Uterus (tissue), 4 donors: Measurements from ENCODE around the gene CYSTM1. TPM values are rescaled to one million over a fixed set of nuclear protein-coding genes. Genes with fewer than 3 reads are reported as not detected.
A peak's percentile ranks its signal among the peaks of the same experiment; 100 is the strongest.
"Not testable (repeated sequence)": the region's sequence is repeated elsewhere in the genome, so short reads cannot be mapped to it uniquely, and the experiment has no call there.

Source experiments
- DNase-seq, 2 donors: peaks; one replicate each; pipeline ENCODE4 v3.0.0-alpha.2; 2019 to 2020
- H3K27ac ChIP-seq, 2 donors: fragments of 200-600 bp; sonication (generic); 1 replicate in 1 of 2; 2 replicates in 1 of 2; pipeline ENCODE4 v1.5.1; 2016 to 2018
- H3K27me3 ChIP-seq, 2 donors: fragments of 200-600 bp; sonication (generic); one replicate each; pipeline ENCODE4 v1.5.1; 2018 to 2019; ENCODE audit warnings: control low read depth in 1 of 2
- H3K36me3 ChIP-seq, 2 donors: fragments of 200-600 bp; sonication (generic); one replicate each; pipeline ENCODE4 v1.5.1; 2019; ENCODE audit warnings: control low read depth in 1 of 2
- H3K4me1 ChIP-seq, 2 donors: fragments of 200-600 bp; sonication (generic); one replicate each; pipeline ENCODE4 v1.5.1; 2018 to 2019; ENCODE audit warnings: control low read depth in 1 of 2
- H3K4me3 ChIP-seq, 2 donors: fragments of 200-600 bp; sonication (generic); 1 replicate in 1 of 2; 2 replicates in 1 of 2; pipeline ENCODE4 v1.5.1; 2018 to 2019; ENCODE audit warnings: mild to moderate bottlenecking in 1 of 2
- H3K9me3 ChIP-seq, 2 donors: fragments of 200-600 bp; sonication (generic); one replicate each; pipeline ENCODE4 v1.5.1; 2019; ENCODE audit warnings: control low read depth in 1 of 2
- POLR2A ChIP-seq, 2 donors: fragments of 450-650 bp; IDR thresholded peaks; one replicate each; pipeline ENCODE4 v1.6.1; 2016; ENCODE audit warnings: antibody characterized with exemption in 2 of 2, mild to moderate bottlenecking in 1 of 2, moderate library complexity in 1 of 2
- intact Hi-C: fragments of 100-400 bp; cut with DNase I; formaldehyde crosslinking; loops from one replicate; pipeline ENCODE4 v1.15.1; 2023; ENCODE audit warnings: low total_unique reads
- total RNA-seq, 4 donors: library from RNA; depleted of rRNA in 3 of 4; stranded (reverse); fragments of >200 nt in 3 of 4; gene quantifications; one replicate each; pipeline versions ENCODE4 v1.1.0 to v1.2.4, GENCODE V29; 2014 to 2023
- TF ChIP-seq, protein P1 (sequence below), 4 experiments: fragments of 200-600 bp in 2 of 4; fragments of 450-650 bp in 2 of 4; sonication (generic) in 2 of 4; IDR thresholded peaks; one replicate each; pipeline ENCODE4 v1.5.1; 2016 to 2019; ENCODE audit warnings: antibody characterized with exemption in 4 of 4, mild to moderate bottlenecking in 2 of 4, moderate library complexity in 1 of 4
- donor health status: DM: yes; HTN: yes; CAD: no.

The CYSTM1 gene
- total RNA-seq, 4 donors from 2014 or later: 4.4 to 76.8 (median 45.3) TPM

DNA sequence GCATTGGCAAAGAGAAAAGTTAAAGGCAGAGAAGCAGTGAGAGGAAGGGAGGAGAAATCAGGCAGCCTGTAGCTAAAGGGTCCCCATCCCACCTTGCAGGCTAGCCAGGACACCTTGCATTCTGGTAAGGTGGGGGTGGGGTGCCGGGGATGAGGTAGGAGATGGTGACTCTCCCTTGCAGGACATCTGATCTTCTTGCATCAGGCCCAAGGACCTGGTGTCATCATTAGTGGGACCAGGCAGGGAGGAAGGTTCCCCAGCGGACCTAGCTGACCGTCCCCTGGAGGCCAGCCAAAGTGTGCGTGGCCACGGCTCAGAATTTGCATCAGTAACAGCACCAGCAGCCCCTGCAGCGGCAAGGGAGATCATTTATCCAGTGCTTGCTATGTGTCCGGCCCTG, 21.7 kb upstream of the CYSTM1 start:
- peaks cover 0 to 3% of the 10 kb centered on the region in 2 donors for H3K4me1 ChIP-seq
- H3K27ac ChIP-seq: no peak overlapping the region
- TF ChIP-seq, protein P1, sequence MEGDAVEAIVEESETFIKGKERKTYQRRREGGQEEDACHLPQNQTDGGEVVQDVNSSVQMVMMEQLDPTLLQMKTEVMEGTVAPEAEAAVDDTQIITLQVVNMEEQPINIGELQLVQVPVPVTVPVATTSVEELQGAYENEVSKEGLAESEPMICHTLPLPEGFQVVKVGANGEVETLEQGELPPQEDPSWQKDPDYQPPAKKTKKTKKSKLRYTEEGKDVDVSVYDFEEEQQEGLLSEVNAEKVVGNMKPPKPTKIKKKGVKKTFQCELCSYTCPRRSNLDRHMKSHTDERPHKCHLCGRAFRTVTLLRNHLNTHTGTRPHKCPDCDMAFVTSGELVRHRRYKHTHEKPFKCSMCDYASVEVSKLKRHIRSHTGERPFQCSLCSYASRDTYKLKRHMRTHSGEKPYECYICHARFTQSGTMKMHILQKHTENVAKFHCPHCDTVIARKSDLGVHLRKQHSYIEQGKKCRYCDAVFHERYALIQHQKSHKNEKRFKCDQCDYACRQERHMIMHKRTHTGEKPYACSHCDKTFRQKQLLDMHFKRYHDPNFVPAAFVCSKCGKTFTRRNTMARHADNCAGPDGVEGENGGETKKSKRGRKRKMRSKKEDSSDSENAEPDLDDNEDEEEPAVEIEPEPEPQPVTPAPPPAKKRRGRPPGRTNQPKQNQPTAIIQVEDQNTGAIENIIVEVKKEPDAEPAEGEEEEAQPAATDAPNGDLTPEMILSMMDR (IDR thresholded peaks at IDR 0.05): no peak
- no peak for TF ChIP-seq POLR2A (IDR thresholded peaks at IDR 0.05)
- H3K36me3 ChIP-seq: no peaks in the 10 kb centered on the region
- no peak for DNase-seq
- H3K4me3 ChIP-seq: no peak overlapping the region
- H3K27me3 ChIP-seq: no peaks in the 10 kb centered on the region
- intact Hi-C loops: loop anchor here (5.0 to 10.0 kb wide), 2 partner anchors 81 to 368 kb away; no protein-coding TSS in a partner anchor
- no peaks in the 10 kb centered on the region for H3K9me3 ChIP-seq

DNA sequence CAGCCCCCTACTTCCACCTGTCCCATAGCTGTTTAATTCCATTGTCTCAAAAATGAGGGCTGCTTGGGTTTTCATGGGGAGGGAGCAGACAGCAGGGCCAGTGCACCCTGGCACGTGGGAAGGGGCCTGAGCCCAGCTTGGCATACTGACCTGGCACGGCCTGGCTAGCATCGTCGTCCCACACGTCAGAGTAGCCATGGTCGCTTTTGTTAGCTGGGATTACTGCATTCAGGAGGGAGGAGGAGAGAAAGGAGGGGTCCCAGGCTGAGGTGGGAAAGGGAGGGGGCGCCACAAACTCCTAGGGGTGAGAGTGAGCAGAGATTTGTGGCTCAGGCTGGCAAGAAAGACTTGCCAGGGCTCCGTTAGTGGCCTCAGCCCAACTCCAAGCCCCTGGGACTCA, 21.1 kb upstream of the CYSTM1 start:
- no peaks in the 10 kb centered on the region for H3K27me3 ChIP-seq
- intact Hi-C loops: loop anchor here (5.0 to 10.0 kb wide), 2 partner anchors 82 to 369 kb away; no protein-coding TSS in a partner anchor
- no peaks in the 10 kb centered on the region for H3K9me3 ChIP-seq
- H3K36me3 ChIP-seq: no peaks in the 10 kb centered on the region
- H3K4me3 ChIP-seq: no peak overlapping the region
- no peak overlapping the region for H3K27ac ChIP-seq
- H3K4me1 ChIP-seq: peaks cover 0 to 3% of the 10 kb centered on the region in 2 donors
- TF ChIP-seq, protein P1 (IDR thresholded peaks at IDR 0.05): no peak
- TF ChIP-seq POLR2A (IDR thresholded peaks at IDR 0.05): no peak
- DNase-seq: no peak

DNA sequence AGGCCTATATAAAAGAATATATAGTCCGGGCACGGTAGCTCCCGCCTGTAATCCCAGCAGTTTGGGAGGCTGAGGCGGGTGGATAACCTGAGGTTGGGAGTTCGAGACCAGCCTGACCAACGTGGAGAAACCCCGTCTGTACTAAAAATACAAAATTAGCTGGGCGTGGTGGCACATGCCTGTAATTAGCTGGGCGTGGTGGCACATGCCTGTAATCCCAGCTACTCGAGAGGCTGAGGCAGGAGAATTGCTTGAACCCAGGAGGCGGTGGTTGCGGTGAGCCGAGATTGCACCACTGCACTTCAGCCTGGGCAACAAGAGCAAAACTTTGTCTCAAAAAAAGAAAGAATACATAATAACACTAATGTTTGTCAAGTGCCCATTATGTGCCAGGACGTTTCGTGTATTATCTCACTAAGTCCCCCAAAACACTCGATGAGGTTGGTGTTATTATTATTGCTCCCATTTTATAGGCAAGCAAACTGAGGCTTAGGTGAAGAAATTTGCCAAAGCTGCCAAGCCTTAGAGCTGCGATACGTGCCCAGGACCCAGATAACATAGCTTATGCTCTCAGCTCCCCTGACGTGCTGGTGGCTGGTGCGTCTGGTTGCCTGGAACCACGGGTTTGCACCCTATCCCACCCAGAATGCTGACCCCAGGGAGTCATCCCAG, 20.1 kb upstream of the CYSTM1 start:
- not testable (repeated sequence) for H3K4me1 ChIP-seq, H3K27me3 ChIP-seq, H3K27ac ChIP-seq, H3K4me3 ChIP-seq, DNase-seq, H3K9me3 ChIP-seq, H3K36me3 ChIP-seq
- intact Hi-C loops: loop anchor here (5.0 to 10.0 kb wide), 2 partner anchors 83 to 370 kb away; no protein-coding TSS in a partner anchor

DNA sequence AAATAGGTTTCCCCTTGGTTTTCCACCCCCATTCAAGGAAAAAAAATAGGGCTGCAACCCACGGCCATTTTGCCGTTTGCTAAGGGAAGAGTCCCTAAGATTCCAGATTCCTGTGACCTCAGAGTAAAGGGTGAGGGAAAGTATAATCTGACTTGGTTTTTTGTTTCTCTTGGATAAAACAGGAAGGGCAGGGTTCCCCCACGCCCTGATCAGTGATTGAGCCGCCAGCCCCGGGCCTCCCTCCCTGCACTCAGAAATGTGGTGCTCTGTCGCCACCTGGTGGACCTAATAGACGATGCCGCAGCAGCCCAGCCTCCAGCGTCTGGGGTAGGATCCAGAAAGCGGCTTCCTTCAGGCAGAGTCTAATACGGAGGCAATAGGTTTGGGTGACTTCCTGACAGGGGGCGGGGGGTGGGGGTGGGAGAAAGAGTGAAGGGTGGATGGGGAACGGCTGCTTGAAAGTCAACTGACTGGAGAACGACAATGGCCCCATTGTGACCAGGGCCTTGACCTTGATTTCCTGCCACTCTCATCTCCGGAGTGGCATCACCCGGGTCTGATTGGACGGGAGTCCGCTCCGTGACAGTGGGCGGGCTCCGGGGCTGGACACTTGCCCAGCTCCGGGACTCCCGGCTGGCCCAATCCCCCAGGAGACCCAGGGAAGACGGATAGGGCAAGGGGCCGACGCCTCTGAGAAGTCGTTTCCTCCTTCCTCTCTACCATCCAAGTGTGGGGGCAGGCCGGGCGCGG, 17.8 kb upstream of the CYSTM1 start:
- H3K27ac ChIP-seq: peak overlapping the region in 1 of 2 donors; percentile 59
- peaks cover 0 to 3% of the 10 kb centered on the region in 2 donors for H3K4me1 ChIP-seq
- intact Hi-C loops: loop anchor here (10.0 kb wide), 1 partner anchor 372 kb away; no protein-coding TSS in a partner anchor
- no peaks in the 10 kb centered on the region for H3K27me3 ChIP-seq
- no peak for TF ChIP-seq POLR2A (IDR thresholded peaks at IDR 0.05)
- TF ChIP-seq, protein P1 (IDR thresholded peaks at IDR 0.05): peak; percentile 92 to 95 (median 94)
- H3K9me3 ChIP-seq: no peaks in the 10 kb centered on the region
- H3K36me3 ChIP-seq: no peaks in the 10 kb centered on the region
- H3K4me3 ChIP-seq: peak overlapping the region; percentile 6 to 20
- DNase-seq: peak; percentile 88 to 89

DNA sequence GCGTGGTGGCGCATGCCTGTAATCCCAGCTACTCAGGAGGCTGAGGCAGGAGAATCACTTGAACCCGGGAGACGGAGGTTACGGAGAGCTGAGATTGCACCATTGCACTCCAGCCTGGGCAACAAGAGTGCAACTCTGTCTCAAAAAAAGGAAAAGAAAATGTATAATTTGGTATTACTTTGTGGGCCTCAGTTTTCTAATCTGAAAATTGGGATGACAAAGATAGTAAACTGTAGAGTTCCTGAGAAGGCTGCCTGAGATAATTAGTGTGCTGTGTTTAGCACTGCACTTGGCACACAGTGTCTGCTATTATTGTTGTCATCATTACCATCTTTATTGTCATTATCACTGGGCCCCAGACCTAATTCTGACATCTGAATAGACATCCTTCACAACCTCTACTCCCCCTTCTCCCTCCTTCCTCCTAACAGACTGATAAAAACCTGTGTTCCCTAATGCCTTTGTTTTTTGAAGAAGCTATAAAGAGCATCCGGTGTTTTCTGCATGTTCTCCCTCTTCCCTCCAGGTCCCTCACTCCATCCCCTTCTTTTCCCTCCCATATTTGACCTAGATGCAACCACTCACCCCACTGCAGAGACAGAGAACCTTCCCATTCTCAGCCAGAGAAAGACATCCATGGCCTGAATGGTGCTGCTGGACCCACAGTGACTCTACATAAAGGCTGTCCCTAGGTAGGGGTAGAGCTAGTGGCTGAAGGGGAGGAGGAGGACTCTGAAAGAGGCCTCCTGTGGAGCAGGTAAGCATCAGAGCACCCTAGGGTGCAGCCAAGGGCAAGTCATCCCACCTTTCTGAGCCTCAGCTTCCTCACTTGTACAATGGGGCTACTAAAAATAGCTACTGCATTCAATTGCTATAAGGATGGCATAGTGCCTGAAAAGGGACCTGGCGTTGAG, 15.7 kb upstream of the CYSTM1 start:
- no peak overlapping the region for H3K4me3 ChIP-seq
- no peak for TF ChIP-seq POLR2A (IDR thresholded peaks at IDR 0.05)
- TF ChIP-seq, protein P1 (IDR thresholded peaks at IDR 0.05): no peak
- H3K4me1 ChIP-seq: peaks cover 0 to 3% of the 10 kb centered on the region in 2 donors
- intact Hi-C loops: loop anchor here (10.0 kb wide), 1 partner anchor 374 kb away; no protein-coding TSS in a partner anchor
- no peak overlapping the region for H3K27ac ChIP-seq
- DNase-seq: no peak
- no peaks in the 10 kb centered on the region for H3K36me3 ChIP-seq
- H3K27me3 ChIP-seq: no peaks in the 10 kb centered on the region
- H3K9me3 ChIP-seq: no peaks in the 10 kb centered on the region
